ENCODE results near the gene FGF19.

The FGF19 gene

DNA sequence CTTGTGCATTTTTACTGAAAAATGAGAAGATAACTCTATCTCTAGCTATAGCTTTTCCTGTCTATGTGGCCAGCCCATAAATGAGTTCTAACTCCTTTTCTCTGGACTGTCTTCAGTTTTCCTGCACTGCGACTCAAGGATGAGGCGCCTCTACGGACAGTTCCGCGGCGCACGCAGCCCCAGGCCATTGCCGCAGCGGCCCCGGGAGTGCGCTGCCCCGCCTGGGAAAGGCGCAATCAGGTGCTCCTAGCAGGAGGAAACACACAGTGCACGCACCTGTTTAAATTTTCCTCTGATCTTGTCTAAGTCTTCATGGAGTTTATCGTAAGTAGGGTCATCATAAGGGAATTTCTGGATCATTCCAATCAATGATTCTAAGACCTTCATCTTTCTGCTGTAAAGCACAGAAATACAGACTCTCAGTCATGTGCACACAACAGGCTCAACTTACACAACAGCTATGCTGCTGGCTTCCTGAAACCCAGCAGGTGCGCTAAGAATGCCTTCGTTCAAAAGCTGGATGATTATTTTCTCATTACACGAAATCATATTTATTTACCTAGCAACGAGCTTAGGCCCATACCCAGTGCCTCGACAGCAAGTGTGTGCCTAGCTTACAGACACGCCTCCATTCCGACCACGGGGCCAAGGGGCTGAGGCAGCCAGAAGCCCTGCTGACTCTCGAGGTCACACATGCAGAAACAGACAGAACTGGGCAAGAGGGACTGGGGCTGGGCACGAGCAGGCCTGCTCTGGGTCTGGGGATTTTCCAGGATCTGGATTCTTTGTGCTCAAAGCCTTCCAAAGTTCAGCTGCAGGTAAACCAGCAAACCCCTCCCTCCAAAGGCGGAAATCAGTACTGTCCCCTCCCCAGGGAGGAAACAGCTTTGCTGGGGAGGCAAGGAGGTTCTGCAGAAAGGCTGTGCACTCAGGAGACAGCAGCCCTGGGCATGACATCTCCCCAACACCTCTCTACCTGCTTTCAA is 35.9 kb downstream of the FGF19 start:
- DNase-seq, result no peak

GRCh38 chr11:69666752-69667536 is 36.9 kb downstream of the FGF19 start:
- no peak for DNase-seq

DNA sequence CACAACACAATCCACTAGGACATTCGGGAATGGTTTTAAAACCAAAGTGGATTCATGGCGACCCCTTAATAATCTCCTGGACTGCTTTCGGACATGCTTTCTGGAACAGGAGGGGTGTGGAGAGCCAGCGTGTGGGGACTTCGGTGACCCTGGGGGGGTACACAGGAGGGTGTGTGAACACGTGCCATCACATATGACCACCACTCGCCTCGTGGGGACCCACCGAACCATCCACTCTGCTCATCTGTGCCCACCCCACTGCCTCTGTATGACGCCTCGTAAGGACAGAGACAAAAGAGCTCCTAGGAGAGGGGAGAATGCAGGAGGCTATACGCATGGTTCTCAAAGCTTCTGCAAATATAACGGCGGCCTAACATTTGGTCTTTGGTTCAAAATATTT is 37.6 kb downstream of the FGF19 start:
- DNase-seq, result no peak

DNA sequence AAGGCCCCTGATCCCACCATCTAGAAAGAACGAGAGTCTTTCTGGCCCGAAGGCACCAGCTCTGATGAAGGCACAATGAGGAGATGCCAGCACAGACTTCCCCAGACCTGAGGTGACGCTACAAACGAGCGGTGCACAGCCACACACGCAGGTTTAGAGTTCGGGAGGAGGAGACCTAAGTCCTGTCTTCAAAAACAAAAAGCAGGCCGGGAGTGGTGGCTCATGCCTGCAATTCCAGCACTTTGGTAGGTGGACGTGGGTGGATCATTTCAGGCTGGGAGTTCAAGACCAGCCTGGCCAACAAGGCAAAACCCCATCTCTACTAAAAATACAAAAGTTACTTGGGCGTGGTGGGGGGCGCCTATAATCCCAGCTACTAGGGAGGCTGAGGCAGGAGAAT is 38.2 kb downstream of the FGF19 start:
- DNase-seq, result no peak

DNA sequence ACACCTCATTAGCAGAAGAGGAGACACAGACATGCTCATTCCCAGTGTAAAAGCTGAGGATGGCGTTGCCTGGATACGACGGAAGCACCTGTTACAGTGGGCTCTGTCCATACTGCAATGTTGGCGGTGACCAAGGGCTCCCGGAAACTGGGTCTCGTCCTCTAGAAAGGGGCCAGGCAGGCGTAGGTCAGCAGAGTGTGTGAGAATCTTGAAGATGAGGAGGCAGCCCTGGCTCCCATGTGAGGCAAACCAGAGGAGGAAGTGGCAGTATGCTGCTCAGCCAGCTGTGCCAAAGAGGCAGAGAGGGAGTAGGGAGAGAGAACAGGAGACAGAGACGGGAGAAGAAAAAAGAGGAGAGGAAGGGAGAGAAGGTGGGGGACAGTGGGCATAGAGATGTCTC is 38.9 kb downstream of the FGF19 start:
- DNase-seq, result no peak

DNA sequence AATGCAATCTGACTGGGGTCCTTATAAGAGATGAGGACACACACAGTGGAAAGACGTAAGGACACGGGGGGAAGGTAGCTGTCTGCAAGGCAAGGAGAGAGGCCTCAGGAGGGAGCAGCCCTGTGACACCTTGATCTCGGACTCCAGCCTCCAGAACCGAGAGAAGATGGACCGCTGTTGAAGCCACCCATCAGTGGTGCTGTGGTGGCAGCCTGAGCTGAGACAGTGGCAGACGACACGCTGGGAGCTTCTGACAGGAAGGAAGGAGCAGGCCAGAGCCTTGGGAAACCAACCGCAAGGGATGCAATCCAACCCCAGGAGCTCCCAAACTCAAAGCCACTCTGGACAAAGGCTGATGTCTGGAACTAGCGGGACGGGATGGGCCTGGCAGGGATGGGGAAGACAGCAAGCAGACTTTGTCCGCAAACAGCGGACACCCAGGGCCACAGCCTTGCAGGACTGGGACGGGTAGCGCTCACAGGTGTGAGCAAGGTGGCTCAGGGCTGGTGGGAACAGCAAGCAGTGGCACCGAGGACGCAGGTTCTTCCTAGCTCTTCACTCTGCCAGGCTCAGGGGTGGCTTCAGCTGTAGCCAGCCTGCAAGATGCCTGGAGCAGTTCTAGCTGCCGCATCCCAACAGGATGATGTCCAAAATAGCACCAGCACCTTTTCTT is 39.6 kb downstream of the FGF19 start:
- DNase-seq, result no peak

GRCh38 chr11:69663326-69663725 is 40.5 kb downstream of the FGF19 start:
- no peak for DNase-seq

- no peak for DNase-seq
Measured at GRCh38 chr11:69662806-69663205, 41.0 kb downstream of the FGF19 start.

- no peak for DNase-seq
Measured at GRCh38 chr11:69662021-69662698, 41.7 kb downstream of the FGF19 start.

GRCh38 chr11:69661413-69661715 is 42.5 kb downstream of the FGF19 start:
- no peak for DNase-seq

- DNase-seq, result no peak
Measured at GRCh38 chr11:69660001-69660500, 43.8 kb downstream of the FGF19 start.

GRCh38 chr11:69659591-69659990 is 44.2 kb downstream of the FGF19 start:
- no peak for DNase-seq

DNA sequence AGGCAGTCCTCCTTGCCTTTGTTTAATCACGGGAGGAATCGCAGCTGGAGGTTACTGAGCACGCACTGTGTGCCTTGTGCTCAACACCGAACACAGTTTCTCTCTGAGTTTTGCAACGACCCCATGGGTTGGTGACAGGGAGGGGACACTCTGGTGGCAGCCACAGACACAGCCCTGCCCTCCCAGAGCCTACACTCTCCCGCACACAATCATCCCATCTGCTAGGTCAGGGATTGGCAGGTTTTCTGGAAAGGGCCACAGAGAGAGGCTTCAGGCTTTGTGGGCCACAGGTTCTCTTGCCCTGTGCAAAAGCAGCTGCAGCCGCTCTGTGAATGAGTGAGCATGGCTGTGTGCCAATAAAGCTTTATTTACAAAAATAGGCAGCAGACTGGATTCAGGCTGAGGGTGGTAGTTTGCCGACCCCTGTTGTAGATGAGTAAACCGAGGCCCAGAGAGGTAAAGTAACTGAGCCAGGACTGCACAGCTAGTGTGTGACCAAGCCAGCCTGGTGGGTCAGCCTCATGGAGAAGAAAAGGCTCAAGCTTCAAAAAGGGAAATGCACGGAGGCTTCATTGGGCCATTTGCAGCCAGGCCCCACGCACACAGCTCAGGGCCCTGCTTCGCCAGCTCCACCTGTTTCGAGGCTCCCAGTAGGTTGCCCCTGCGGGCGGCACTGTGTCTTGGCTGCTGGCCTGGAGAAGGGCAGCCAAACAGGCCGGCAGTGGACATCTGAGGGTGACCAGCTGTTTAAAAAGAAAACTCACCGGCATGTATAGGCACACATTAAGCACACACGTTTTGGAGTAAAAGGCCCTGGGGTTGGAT is 45.0 kb downstream of the FGF19 start:
- no peak for DNase-seq

DNA sequence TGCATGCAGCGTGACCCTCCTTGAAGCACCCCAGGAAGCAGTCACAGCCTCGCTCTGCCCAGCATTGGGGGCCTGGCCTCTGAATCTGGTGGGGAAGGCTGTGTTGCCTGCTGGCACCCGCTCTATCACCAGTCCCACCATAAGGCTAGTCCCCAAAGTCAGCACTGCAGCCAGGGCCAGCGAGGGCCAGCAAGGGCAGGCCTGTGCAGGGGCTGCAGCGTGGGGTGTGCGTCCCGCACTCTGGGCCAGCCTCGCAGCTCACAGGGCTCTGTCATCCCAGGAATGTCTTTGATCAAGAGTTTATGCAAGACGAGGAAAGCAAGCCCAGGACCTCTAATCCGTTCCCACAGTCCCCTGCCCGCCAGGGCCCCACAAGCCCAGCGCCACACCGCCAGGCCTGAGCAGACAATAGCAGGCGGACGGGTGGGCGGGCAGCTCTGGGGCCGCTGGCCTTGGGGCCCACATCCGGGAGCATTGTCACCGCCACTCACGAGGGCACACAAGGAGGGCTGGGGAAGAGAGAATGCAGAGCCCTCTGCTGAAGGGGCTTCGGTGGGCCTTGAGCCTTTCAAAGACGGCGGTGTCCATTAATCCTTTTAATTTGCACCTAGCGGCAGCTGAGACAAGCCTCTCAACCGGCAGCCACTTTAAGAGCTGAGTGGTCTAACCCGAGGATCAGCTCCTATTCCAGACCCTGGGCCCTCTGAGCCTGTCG is 45.8 kb downstream of the FGF19 start:
- no peak for DNase-seq

- DNase-seq, result no peak
Measured at GRCh38 chr11:69657456-69657910, 46.3 kb downstream of the FGF19 start.

DNA sequence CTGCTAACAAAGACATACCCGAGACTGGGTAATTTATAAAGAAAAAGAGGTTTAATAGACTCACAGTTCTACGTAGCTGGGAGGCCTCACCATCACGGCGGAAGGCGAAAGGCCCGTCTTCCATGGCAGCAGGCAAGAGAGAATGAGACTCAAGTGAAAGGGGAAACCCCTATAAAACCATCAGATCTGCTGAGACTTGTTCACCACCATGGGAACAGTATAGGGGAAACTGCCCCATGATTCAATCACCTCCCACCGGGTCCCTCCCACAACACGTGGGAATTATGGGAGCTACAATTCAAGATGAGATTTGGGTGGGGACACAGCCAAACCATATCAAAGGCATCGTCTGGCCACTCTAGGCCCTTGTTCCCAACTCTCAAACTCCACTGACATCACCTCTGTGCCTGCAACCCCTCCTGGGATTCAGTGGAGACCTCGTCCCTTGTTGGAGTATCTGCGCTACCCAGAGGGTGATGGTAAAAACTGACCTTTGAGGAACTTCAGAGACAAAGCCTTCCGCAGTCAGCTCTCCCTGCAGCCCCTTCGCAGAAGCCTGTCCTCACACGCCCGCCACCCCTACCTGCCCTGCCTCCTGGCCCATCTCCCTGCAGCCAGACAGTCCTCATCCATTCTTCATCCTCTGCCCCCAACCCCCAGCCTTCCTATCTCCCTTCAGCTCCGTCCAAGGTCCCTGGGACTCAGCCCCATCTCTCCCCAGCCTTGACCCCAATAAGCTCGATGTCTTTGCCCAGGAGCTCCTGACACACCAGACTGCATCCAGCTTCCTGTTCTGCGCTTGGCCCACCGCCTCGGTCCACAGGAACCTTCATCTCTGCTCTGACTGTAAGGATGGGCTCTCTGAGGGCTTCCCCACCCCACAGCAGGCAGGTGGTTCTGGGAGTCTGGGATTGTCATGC is 47.0 kb downstream of the FGF19 start:
- no peak for DNase-seq

GRCh38 chr11:69655479-69656428 is 48.1 kb downstream of the FGF19 start:
- no peak for DNase-seq

DNA sequence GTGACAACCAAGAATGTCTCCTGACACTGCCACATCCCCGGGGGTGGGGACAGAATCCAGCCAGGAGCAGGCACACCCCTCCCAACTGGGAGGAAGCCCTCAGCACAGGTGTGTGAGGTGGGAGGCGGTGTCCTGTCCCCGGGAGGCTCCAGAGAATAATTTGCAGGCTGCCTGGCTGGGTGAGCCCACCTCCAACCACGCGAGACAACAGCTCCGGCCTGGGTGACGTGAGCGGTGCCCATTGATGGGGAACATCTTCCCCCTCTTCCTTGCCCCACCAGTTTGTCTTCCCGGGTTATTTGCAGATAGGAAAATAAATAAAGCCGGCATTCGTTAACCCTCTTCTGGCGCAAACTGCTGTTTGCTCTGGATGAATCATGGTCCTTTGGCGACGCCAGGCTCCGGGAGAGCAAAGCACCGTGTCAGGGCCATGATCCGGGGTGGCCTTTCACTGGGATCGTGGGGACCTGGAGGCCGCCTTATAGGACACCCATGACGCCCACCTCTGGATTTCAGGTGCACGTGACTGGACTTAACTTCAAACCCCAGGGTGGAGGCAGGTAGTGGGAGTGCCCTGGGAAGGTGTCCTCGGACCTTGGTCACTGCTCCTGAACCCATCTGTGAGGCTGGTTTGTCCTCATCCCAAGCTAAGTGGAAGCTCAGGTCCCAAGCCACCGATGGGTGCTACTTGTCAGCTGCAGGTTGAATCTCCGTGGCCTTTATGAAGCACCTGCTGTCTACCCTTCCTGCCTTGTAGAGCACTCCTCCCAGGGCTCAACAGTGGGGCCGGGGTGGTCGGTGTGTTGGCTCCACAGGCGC is 49.0 kb downstream of the FGF19 start:
- no peak for DNase-seq

All from NCI-H2171 (cell line).